Endothelial cell (in vitro differentiated cells): Measurements from ENCODE around the gene ST8SIA4. TPM values are rescaled to one million over a fixed set of nuclear protein-coding genes. Genes with fewer than 3 reads are reported as not detected.

Experiments used
- DNase-seq: peaks from one replicate; pipeline ENCODE4 v3.0.0; 2021; ENCODE audit warnings: low spot score
- H3K27ac Mint-ChIP-seq: one replicate; pipeline ENCODE4 v1.8.0; 2021; ENCODE audit warnings: mixed read lengths, inconsistent platforms; ENCODE audit not compliant: unreplicated experiment
- H3K27me3 Mint-ChIP-seq: one replicate; pipeline ENCODE4 v1.8.0; 2021; ENCODE audit warnings: mild to moderate bottlenecking, moderate library complexity, mixed read lengths, inconsistent platforms; ENCODE audit not compliant: unreplicated experiment
- H3K36me3 Mint-ChIP-seq: one replicate; pipeline ENCODE4 v1.8.0; 2021; ENCODE audit warnings: mild to moderate bottlenecking, low read depth, mixed read lengths, inconsistent platforms; ENCODE audit not compliant: unreplicated experiment
- H3K4me1 Mint-ChIP-seq: one replicate; pipeline ENCODE4 v1.8.0; 2021; ENCODE audit warnings: mild to moderate bottlenecking, mixed read lengths, inconsistent platforms; ENCODE audit not compliant: unreplicated experiment
- H3K4me3 Mint-ChIP-seq: one replicate; pipeline ENCODE4 v1.8.0; 2021; ENCODE audit warnings: mild to moderate bottlenecking, mixed read lengths, inconsistent platforms; ENCODE audit not compliant: unreplicated experiment
- H3K9me3 Mint-ChIP-seq: one replicate; pipeline ENCODE4 v1.8.0; 2021; ENCODE audit warnings: mixed read lengths, inconsistent platforms; ENCODE audit not compliant: unreplicated experiment
- CTCF ChIP-seq: fragments of 200-600 bp; sonication (generic); IDR thresholded peaks from one replicate; pipeline ENCODE4 v1.5.0; 2021; ENCODE audit warnings: antibody characterized with exemption; ENCODE audit not compliant: unreplicated experiment
- total RNA-seq: library from RNA; stranded (reverse); fragmentation: NEBNext Ultra II Directional; extraction: Animal tissue kit (Norgen Biotek cat#: 25700); gene quantifications from one replicate; pipeline ENCODE4 v1.2.1, GENCODE V29; 2021; ENCODE audit not compliant: unreplicated experiment

The ST8SIA4 gene
- total RNA-seq, 1 donor from 2014 or later, result 30.3 TPM

GRCh38 chr5:100854591-100854990, 48.5 kb downstream of the ST8SIA4 start:
- no peak overlapping the region for H3K4me3 Mint-ChIP-seq
- peaks cover 5% of the 10 kb centered on the region for H3K36me3 Mint-ChIP-seq
- peaks cover 8% of the 10 kb centered on the region for H3K4me1 Mint-ChIP-seq
- no peaks in the 10 kb centered on the region for H3K9me3 Mint-ChIP-seq
- peak overlapping the region; percentile 26 for H3K27ac Mint-ChIP-seq
- no peak for TF ChIP-seq CTCF
- H3K27me3 Mint-ChIP-seq, result no peaks in the 10 kb centered on the region
- DNase-seq, result no peak

- no peak overlapping the region for H3K4me3 Mint-ChIP-seq
- no peak for DNase-seq
- no peak for TF ChIP-seq CTCF
- peaks cover 5% of the 10 kb centered on the region for H3K36me3 Mint-ChIP-seq
- H3K9me3 Mint-ChIP-seq, result no peaks in the 10 kb centered on the region
- H3K4me1 Mint-ChIP-seq, result peaks cover 8% of the 10 kb centered on the region
- H3K27ac Mint-ChIP-seq, result no peak overlapping the region
- H3K27me3 Mint-ChIP-seq, result no peaks in the 10 kb centered on the region
These were observed 49.5 kb downstream of the ST8SIA4 start for GRCh38 chr5:100853582-100853981.

- Mint-ChIP-seq H3K9me3 (no peaks in the 10 kb centered on the region), H3K27me3 (no peaks in the 10 kb centered on the region)
- no peak for TF ChIP-seq CTCF
These were observed 50.1 kb downstream of the ST8SIA4 start for GRCh38 chr5:100852988-100853449.

GRCh38 chr5:100852051-100852450, 51.0 kb downstream of the ST8SIA4 start:
- H3K9me3 Mint-ChIP-seq, result no peaks in the 10 kb centered on the region
- peaks cover 8% of the 10 kb centered on the region for H3K4me1 Mint-ChIP-seq
- no peak overlapping the region for H3K27ac Mint-ChIP-seq
- no peak for DNase-seq
- TF ChIP-seq CTCF, result no peak
- H3K36me3 Mint-ChIP-seq, result peaks cover 5% of the 10 kb centered on the region
- no peak overlapping the region for H3K4me3 Mint-ChIP-seq
- no peaks in the 10 kb centered on the region for H3K27me3 Mint-ChIP-seq

More at GRCh38 chr5:100852988-100853449, 50.1 kb downstream of the ST8SIA4 start:
- DNase-seq, result no peak
- Mint-ChIP-seq H3K27ac (no peak overlapping the region), H3K4me3 (no peak overlapping the region), H3K36me3 (peaks cover 5% of the 10 kb centered on the region), H3K4me1 (peaks cover 8% of the 10 kb centered on the region)

- Mint-ChIP-seq H3K9me3 (no peaks in the 10 kb centered on the region), H3K27ac (peak overlapping the region; percentile 50), H3K4me3 (no peak overlapping the region), H3K27me3 (no peaks in the 10 kb centered on the region), H3K36me3 (no peaks in the 10 kb centered on the region), H3K4me1 (peaks cover 13% of the 10 kb centered on the region)
- DNase-seq, result no peak
- TF ChIP-seq CTCF, result no peak
These were observed 56.3 kb downstream of the ST8SIA4 start for GRCh38 chr5:100846772-100847171.
